AG10803 (cell line): ENCODE data around the gene MBD3L4.

Source experiments
- DNase-seq: peaks from one replicate; pipeline ENCODE4 v3.0.0; 2010; ENCODE audit warnings: low read depth
- H3K4me3 ChIP-seq: 2 replicates; pipeline ENCODE4 v1.5.1; 2011; ENCODE audit warnings: mild to moderate bottlenecking, low read length, control low read depth
- TF ChIP-seq, protein P1 (sequence below): conservative IDR thresholded peaks from 2 replicates; pipeline ENCODE4 v1.5.1; 2011; ENCODE audit warnings: mild to moderate bottlenecking, low read length, control low read depth, inconsistent platforms

Gene MBD3L4

GRCh38 chr19:6996810-6997209 lies 43.2 kb downstream of the MBD3L4 start:
- TF ChIP-seq, protein P1, sequence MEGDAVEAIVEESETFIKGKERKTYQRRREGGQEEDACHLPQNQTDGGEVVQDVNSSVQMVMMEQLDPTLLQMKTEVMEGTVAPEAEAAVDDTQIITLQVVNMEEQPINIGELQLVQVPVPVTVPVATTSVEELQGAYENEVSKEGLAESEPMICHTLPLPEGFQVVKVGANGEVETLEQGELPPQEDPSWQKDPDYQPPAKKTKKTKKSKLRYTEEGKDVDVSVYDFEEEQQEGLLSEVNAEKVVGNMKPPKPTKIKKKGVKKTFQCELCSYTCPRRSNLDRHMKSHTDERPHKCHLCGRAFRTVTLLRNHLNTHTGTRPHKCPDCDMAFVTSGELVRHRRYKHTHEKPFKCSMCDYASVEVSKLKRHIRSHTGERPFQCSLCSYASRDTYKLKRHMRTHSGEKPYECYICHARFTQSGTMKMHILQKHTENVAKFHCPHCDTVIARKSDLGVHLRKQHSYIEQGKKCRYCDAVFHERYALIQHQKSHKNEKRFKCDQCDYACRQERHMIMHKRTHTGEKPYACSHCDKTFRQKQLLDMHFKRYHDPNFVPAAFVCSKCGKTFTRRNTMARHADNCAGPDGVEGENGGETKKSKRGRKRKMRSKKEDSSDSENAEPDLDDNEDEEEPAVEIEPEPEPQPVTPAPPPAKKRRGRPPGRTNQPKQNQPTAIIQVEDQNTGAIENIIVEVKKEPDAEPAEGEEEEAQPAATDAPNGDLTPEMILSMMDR = no peak

DNA sequence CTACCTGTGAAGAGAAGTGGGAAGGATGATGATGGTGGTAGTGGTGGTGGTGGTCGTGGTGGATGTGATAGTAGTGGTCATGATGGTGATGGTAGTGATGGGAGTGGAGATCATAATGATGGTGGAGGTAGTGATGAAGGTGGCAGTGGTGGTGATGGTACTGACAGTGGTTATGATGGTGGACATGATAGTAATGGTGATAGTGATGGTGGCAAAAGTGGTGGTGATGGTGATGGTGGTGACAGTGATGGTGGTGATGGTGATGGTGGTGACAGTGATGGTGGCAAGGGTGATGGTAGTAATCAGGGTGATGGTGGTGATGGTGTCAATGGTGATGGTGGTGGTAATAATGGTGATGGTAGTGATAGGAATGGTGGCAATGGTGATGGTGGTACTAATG lies 44.9 kb downstream of the MBD3L4 start:
- H3K4me3 ChIP-seq = no peak overlapping the region
- TF ChIP-seq, protein P1 = no peak
- DNase-seq = no peak

More at GRCh38 chr19:6996810-6997209, 43.2 kb downstream of the MBD3L4 start:
- no peak for DNase-seq
- H3K4me3 ChIP-seq = no peak overlapping the region

- TF ChIP-seq, protein P1 = no peak
- DNase-seq = no peak
- no peak overlapping the region for H3K4me3 ChIP-seq
Measured at GRCh38 chr19:6988257-6988656, 51.7 kb downstream of the MBD3L4 start.

DNA sequence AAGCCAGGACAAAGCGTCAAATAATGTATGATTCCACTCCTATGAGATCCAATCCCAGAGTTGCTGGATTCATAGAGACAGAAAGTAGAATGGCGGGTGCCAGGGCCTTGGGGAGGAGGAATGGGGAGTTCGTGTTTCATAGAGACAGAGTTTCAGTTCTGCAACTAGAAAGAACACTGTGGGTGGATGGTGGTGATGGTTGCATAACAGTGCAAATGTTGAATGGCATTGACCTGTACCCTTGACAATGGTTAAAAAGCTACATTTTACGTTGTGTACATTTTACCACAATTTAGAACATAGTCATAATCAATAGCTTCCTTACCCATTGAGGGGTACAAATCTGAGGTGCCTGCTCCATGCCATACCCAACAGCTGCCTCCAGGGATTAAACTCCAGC lies 52.1 kb downstream of the MBD3L4 start:
- no peak overlapping the region for H3K4me3 ChIP-seq
- TF ChIP-seq, protein P1 = no peak
- DNase-seq = no peak
